Lower leg skin (tissue), 4 donors: ENCODE data around the gene SLC44A5. TPM values are rescaled to one million over a fixed set of nuclear protein-coding genes. Genes with fewer than 3 reads are reported as not detected.
"Not testable (repeated sequence)": the region's sequence is repeated elsewhere in the genome, so short reads cannot be mapped to it uniquely, and the experiment has no call there.

Experiments
- DNase-seq, 2 donors: peaks; one replicate each; pipeline ENCODE4 v3.0.0-alpha.2; 2019; ENCODE audit warnings: low spot score in 2 of 2
- H3K4me3 ChIP-seq: fragments of 200-600 bp; sonication (generic); 2 replicates; pipeline ENCODE4 v1.5.1; 2017; ENCODE audit warnings: mild to moderate bottlenecking, low read depth; ENCODE audit not compliant: poor library complexity, severe bottlenecking
- POLR2A ChIP-seq, 2 donors: fragments of 450-650 bp; IDR thresholded peaks; one replicate each; pipeline ENCODE4 v1.6.1; 2016 to 2017; ENCODE audit warnings: antibody characterized with exemption in 2 of 2, mild to moderate bottlenecking in 1 of 2, moderate library complexity in 1 of 2
- WGBS, 2 donors: methylation state at CpG; one replicate each; pipeline ENCODE4 v1.1.5; 2018; 5-methylcytosine and 5-hydroxymethylcytosine counted together
- intact Hi-C: fragments of 100-400 bp; cut with DNase I; formaldehyde crosslinking; loops from one replicate; pipeline ENCODE4 v1.15.0; 2023; ENCODE audit warnings: low total_unique reads
- total RNA-seq, 4 donors: library from RNA; depleted of rRNA; stranded (reverse); fragments of >200 nt; gene quantifications; one replicate each; pipeline ENCODE4 v1.1.0, GENCODE V29; 2016
- TF ChIP-seq, protein P1 (sequence below), 3 donors: fragments of 450-650 bp; IDR thresholded peaks; one replicate each; pipeline ENCODE4 v1.5.1; 2016; ENCODE audit warnings: antibody characterized with exemption in 3 of 3, mild to moderate bottlenecking in 3 of 3, moderate library complexity in 2 of 3

Gene SLC44A5
- total RNA-seq, 4 donors from 2014 or later = 0.39 to 25.4 (median 7.7) TPM

GRCh38 chr1:75602486-75602885 is 8.4 kb downstream of the SLC44A5 start:
- intact Hi-C loops = no loop called here
- 34 to 41% methylated on average over 2 of the region's 2 CpGs for WGBS, 2 donors
- DNase-seq = no peak

GRCh38 chr1:75600781-75601180 is 10.1 kb downstream of the SLC44A5 start:
- intact Hi-C loops = no loop called here
- 47 to 67% methylated on average over 1 of the region's 1 CpG for WGBS, 2 donors
- H3K4me3 ChIP-seq = no peak overlapping the region
- TF ChIP-seq POLR2A (IDR thresholded peaks at IDR 0.05) = no peak
- TF ChIP-seq, protein P1, sequence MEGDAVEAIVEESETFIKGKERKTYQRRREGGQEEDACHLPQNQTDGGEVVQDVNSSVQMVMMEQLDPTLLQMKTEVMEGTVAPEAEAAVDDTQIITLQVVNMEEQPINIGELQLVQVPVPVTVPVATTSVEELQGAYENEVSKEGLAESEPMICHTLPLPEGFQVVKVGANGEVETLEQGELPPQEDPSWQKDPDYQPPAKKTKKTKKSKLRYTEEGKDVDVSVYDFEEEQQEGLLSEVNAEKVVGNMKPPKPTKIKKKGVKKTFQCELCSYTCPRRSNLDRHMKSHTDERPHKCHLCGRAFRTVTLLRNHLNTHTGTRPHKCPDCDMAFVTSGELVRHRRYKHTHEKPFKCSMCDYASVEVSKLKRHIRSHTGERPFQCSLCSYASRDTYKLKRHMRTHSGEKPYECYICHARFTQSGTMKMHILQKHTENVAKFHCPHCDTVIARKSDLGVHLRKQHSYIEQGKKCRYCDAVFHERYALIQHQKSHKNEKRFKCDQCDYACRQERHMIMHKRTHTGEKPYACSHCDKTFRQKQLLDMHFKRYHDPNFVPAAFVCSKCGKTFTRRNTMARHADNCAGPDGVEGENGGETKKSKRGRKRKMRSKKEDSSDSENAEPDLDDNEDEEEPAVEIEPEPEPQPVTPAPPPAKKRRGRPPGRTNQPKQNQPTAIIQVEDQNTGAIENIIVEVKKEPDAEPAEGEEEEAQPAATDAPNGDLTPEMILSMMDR (IDR thresholded peaks at IDR 0.05) = no peak
- DNase-seq = no peak

More at GRCh38 chr1:75602486-75602885, 8.4 kb downstream of the SLC44A5 start:
- TF ChIP-seq, protein P1 (IDR thresholded peaks at IDR 0.05) = no peak
- TF ChIP-seq POLR2A (IDR thresholded peaks at IDR 0.05) = no peak
- no peak overlapping the region for H3K4me3 ChIP-seq

DNA sequence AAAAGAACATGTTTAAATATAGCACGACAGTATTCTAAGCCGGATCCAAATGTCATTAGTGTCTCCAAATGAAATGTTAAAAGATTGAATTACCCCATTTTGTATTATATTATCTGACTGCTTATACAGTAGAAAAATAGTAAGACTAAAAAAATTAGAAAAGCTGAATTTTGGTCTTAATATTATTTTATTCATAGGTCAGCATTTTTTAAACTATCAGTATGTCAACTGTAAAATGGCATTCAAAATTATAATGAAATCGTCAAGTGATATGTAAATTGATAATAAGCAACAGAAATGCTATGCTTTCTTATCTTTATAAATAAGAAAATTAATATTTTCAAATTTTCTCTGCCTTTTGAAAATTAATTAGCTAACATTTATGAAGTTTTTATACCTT is 16.6 kb downstream of the SLC44A5 start:
- no peak overlapping the region for H3K4me3 ChIP-seq
- intact Hi-C loops = no loop called here
- WGBS, 2 donors = 87 to 88% methylated on average over 3 of the region's 3 CpGs
- DNase-seq = no peak
- TF ChIP-seq POLR2A (IDR thresholded peaks at IDR 0.05) = no peak
- TF ChIP-seq, protein P1 (IDR thresholded peaks at IDR 0.05) = no peak

DNA sequence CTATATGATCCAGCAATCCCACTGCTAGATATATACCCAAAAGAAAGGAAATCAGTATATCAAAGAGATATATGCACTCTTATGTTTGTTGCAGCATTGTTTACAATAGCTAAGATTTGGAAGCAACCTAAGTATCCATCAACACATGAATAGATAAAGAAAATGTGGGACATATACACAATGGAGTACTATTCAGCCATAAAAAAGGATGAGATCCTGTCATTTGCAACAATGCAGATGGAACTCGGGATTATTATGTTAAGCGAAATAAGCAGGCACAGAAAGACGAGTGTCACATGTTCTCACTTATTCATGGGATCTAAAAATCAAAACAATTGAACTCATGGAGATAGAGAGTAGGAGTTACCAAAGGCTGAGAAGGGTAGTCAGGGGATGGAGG is 17.5 kb downstream of the SLC44A5 start:
- intact Hi-C loops, DNase-seq, H3K4me3 ChIP-seq: not testable (repeated sequence)
- WGBS, 2 donors = 63 to 76% methylated on average over 3 of the region's 3 CpGs

- TF ChIP-seq POLR2A (IDR thresholded peaks at IDR 0.05) = no peak
- TF ChIP-seq, protein P1 (IDR thresholded peaks at IDR 0.05) = no peak
- H3K4me3 ChIP-seq = no peak overlapping the region
- no peak for DNase-seq
- 59 to 64% methylated on average over 4 of the region's 4 CpGs for WGBS, 2 donors
- intact Hi-C loops = no loop called here
Measured at GRCh38 chr1:75589637-75590036, 21.3 kb downstream of the SLC44A5 start.

- no peak for DNase-seq
- no peak for TF ChIP-seq POLR2A (IDR thresholded peaks at IDR 0.05)
- TF ChIP-seq, protein P1 (IDR thresholded peaks at IDR 0.05) = no peak
- intact Hi-C loops = no loop called here
- 61 to 62% methylated on average over 4 of the region's 4 CpGs for WGBS, 2 donors
- H3K4me3 ChIP-seq = no peak overlapping the region
Measured at GRCh38 chr1:75588779-75589475, 22.0 kb downstream of the SLC44A5 start.
